ENCODE measurements around the gene KRTAP10-1.

- TF ChIP-seq CTCF (conservative IDR thresholded peaks at IDR 0.05; ENCODE audit: low read depth, low read length), result no peak
- no peak for TF ChIP-seq EZH2 (IDR thresholded peaks at IDR 0.05; ENCODE audit: borderline replicate concordance, low read depth, low read length, poor library complexity, severe bottlenecking)
These were observed 5.9 kb downstream of the KRTAP10-1 start for GRCh38 chr21:44533891-44534627.

Data from A673 (cell line).